Panc1 (cell line): ENCODE measurements around the gene SMPX. TPM values are rescaled to one million over a fixed set of nuclear protein-coding genes. Genes with fewer than 3 reads are reported as not detected.
A peak's percentile ranks its signal among the peaks of the same experiment; 100 is the strongest.

ENCODE experiments used
- ATAC-seq: fragments of 200-7000 bp; cut with Tn5 transposase; 2 replicates; pipeline ENCODE4 v1.9.1; 2020; ENCODE audit warnings: mild to moderate bottlenecking, moderate library complexity
- Bru-seq: library from RNA; stranded (reverse); fragments of 400-500 nt; gene quantifications from one replicate; lab custom pipeline; 2021; lab: Mats Ljungman, UMichigan
- BruChase-seq, 2 experiments: library from RNA; stranded (reverse); fragments of 400-500 nt; gene quantifications; one replicate each; lab custom pipeline; 2021; lab: Mats Ljungman, UMichigan
- BruUV-seq: library from RNA; stranded (reverse); fragments of 400-500 nt; replicated peaks from 2 replicates; lab custom pipeline; 2021; lab: Mats Ljungman, UMichigan
- CTCF ChIA-PET: fragments of 300-600 bp; sonication (Branson Sonifier 250); formaldehyde crosslinking; loops from one replicate; lab custom pipeline; 2022; ENCODE audit warnings: antibody characterized with exemption; lab: Charles Lee
- POLR2A ChIA-PET: fragments of 300-600 bp; sonication (Branson Sonifier 250); formaldehyde crosslinking; loops from one replicate; lab custom pipeline; 2022; ENCODE audit warnings: antibody characterized with exemption; lab: Charles Lee
- DNase-seq: peaks from one replicate; pipeline ENCODE4 v3.0.0-alpha.2; 2010; ENCODE audit warnings: low read depth, low spot score
- H3K27ac ChIP-seq: 2 replicates; pipeline ENCODE4 v1.5.1; 2011; ENCODE audit warnings: mild to moderate bottlenecking, low read length, inconsistent platforms
- H3K27me3 ChIP-seq: fragments of 200-500 bp; sonication (Bioruptor generic); 2 replicates; pipeline ENCODE4 v1.6.0; 2014; ENCODE audit warnings: low read length, inconsistent platforms; ENCODE audit not compliant: control insufficient read depth, insufficient read depth
- H3K36me3 ChIP-seq: fragments of 200-500 bp; sonication (Bioruptor generic); 2 replicates; pipeline ENCODE4 v1.5.1; 2014; ENCODE audit warnings: inconsistent platforms, mild to moderate bottlenecking, low read length, moderate library complexity; ENCODE audit not compliant: control insufficient read depth, insufficient read depth
- H3K4me1 ChIP-seq: 2 replicates; pipeline ENCODE4 v1.5.1; 2011; ENCODE audit warnings: inconsistent platforms, mild to moderate bottlenecking, low read length, moderate library complexity; ENCODE audit not compliant: control insufficient read depth, insufficient read depth
- H3K4me3 ChIP-seq, 2 experiments: 2 replicates each; pipeline ENCODE4 v1.5.1; 2011 to 2012; ENCODE audit warnings: low read depth in 2 of 2, low read length in 2 of 2, mild to moderate bottlenecking in 2 of 2, inconsistent platforms in 1 of 2, moderate library complexity in 1 of 2
- H3K9me3 ChIP-seq: fragments of 200-500 bp; sonication (Bioruptor generic); 2 replicates; pipeline ENCODE4 v1.5.1; 2014; ENCODE audit warnings: low read depth, mild to moderate bottlenecking, inconsistent platforms, low read length, moderate library complexity; ENCODE audit not compliant: control insufficient read depth, insufficient read depth
- CTCF ChIP-seq: fragments of 450-650 bp; IDR thresholded peaks from 2 replicates; pipeline ENCODE4 v1.5.1; 2017; ENCODE audit warnings: mild to moderate bottlenecking
- POLR2AphosphoS5 ChIP-seq: IDR thresholded peaks from 2 replicates; pipeline ENCODE4 v1.6.1; 2012; ENCODE audit warnings: mild to moderate bottlenecking, low read depth, low read length, moderate library complexity
- SIN3A ChIP-seq: IDR thresholded peaks from 2 replicates; pipeline ENCODE4 v1.6.1; 2012; ENCODE audit warnings: low read depth, mild to moderate bottlenecking, low read length, moderate library complexity, borderline replicate concordance; ENCODE audit not compliant: insufficient read depth
- TCF7L2 ChIP-seq: IDR thresholded peaks from 2 replicates; pipeline ENCODE4 v1.6.1; 2011; ENCODE audit warnings: mild to moderate bottlenecking, low read depth, low read length, inconsistent platforms
- in situ Hi-C: cut with HindIII; loops from 2 replicates; pipeline ENCODE4 v1.10.0; 2016; ENCODE audit warnings: low sequenced_read_pairs, low pct_unique_long_range_greater_than_20kb
- intact Hi-C: fragments of 100-400 bp; cut with micrococcal nuclease; formaldehyde crosslinking; loops from one replicate; pipeline ENCODE4 v1.10.0; 2022; ENCODE audit not compliant: unreplicated experiment
- long read RNA-seq: library from polyadenylated mRNA; unstranded; transcript quantifications from one replicate; pipeline ENCODE4 v2.0.0, GENCODE V29; 2021; ENCODE audit not compliant: unreplicated experiment
- polyA plus RNA-seq: library from polyadenylated mRNA; unstranded; fragments of >200 nt; gene quantifications from one replicate; pipeline ENCODE4 v1.2.1, GENCODE V29; 2012; ENCODE audit warnings: missing spikeins; ENCODE audit not compliant: insufficient read length
- total RNA-seq: library from RNA; stranded (reverse); gene quantifications from one replicate; pipeline ENCODE4 v1.2.1, GENCODE V29; 2021; ENCODE audit not compliant: unreplicated experiment
- TF ChIP-seq, protein P1 (sequence below), 2 experiments: IDR thresholded peaks; 2 replicates each; pipeline ENCODE4 v1.6.1; 2011 to 2012; ENCODE audit warnings: low read depth in 2 of 2, control low read depth in 1 of 2, low read length in 1 of 2, mild to moderate bottlenecking in 1 of 2, moderate library complexity in 1 of 2; ENCODE audit not compliant: insufficient read depth in 1 of 2

The SMPX gene
- total RNA-seq, result not detected
- not detected for polyA plus RNA-seq
- Bru-seq, nascent RNA, result percentile 4 among the genes with signal in this experiment
- not detected for BruChase-seq, experiment 1, labeled RNA remaining after a 2-hour chase
- percentile 6 among the genes with signal in this experiment for BruChase-seq, experiment 2, labeled RNA remaining after a 6-hour chase
- long read RNA-seq, result 0 reads

GRCh38 chrX:21757960-21758359 is at the start of gene SMPX:
TSS of gene SMPX (minus strand) at chrX:21758116. CDS start at chrX:21754290, 3,826 bp downstream.
- ChIA-PET POLR2A (no interaction called here), CTCF (no interaction called here)
- H3K4me3 ChIP-seq, result no peak within 1 kb of the TSS

GRCh38 chrX:21806691-21807090 is 48.8 kb upstream of the SMPX start:
- no peaks in the 10 kb centered on the region for H3K9me3 ChIP-seq
- no peak for TF ChIP-seq POLR2AphosphoS5
- TF ChIP-seq, protein P1, sequence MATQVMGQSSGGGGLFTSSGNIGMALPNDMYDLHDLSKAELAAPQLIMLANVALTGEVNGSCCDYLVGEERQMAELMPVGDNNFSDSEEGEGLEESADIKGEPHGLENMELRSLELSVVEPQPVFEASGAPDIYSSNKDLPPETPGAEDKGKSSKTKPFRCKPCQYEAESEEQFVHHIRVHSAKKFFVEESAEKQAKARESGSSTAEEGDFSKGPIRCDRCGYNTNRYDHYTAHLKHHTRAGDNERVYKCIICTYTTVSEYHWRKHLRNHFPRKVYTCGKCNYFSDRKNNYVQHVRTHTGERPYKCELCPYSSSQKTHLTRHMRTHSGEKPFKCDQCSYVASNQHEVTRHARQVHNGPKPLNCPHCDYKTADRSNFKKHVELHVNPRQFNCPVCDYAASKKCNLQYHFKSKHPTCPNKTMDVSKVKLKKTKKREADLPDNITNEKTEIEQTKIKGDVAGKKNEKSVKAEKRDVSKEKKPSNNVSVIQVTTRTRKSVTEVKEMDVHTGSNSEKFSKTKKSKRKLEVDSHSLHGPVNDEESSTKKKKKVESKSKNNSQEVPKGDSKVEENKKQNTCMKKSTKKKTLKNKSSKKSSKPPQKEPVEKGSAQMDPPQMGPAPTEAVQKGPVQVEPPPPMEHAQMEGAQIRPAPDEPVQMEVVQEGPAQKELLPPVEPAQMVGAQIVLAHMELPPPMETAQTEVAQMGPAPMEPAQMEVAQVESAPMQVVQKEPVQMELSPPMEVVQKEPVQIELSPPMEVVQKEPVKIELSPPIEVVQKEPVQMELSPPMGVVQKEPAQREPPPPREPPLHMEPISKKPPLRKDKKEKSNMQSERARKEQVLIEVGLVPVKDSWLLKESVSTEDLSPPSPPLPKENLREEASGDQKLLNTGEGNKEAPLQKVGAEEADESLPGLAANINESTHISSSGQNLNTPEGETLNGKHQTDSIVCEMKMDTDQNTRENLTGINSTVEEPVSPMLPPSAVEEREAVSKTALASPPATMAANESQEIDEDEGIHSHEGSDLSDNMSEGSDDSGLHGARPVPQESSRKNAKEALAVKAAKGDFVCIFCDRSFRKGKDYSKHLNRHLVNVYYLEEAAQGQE (IDR thresholded peaks at IDR 0.05; ENCODE audit: insufficient read depth in 1 of 2, low read depth in 2 of 2, low read length in 1 of 2), result no peak
- TF ChIP-seq SIN3A, result no peak
- no peak for TF ChIP-seq CTCF
- TF ChIP-seq TCF7L2, result no peak
- no peaks in the 10 kb centered on the region for H3K4me1 ChIP-seq
- no peak overlapping the region for H3K27ac ChIP-seq
- in situ Hi-C loops, result no loop called here
- CTCF ChIA-PET, result no interaction called here
- H3K4me3 ChIP-seq, result no peak overlapping the region
- DNase-seq (no peak), ATAC-seq (no peak)
- intact Hi-C loops, result no loop called here
- POLR2A ChIA-PET, result no interaction called here
- no TSS peak for BruUV-seq
- H3K36me3 ChIP-seq, result no peaks in the 10 kb centered on the region
- no peaks in the 10 kb centered on the region for H3K27me3 ChIP-seq

More at GRCh38 chrX:21757960-21758359, at the start of gene SMPX:
- no peaks in the 10 kb centered on the region for H3K27me3 ChIP-seq
- no peaks in the 10 kb centered on the region for H3K36me3 ChIP-seq
- H3K4me1 ChIP-seq, result no peaks in the 10 kb centered on the region
- in situ Hi-C loops, result no loop called here
- H3K9me3 ChIP-seq, result no peaks in the 10 kb centered on the region
- BruUV-seq, result no TSS peak
- TF ChIP-seq SIN3A, result no peak
- TF ChIP-seq CTCF, result no peak
- TF ChIP-seq TCF7L2, result no peak
- TF ChIP-seq POLR2AphosphoS5, result no peak
- TF ChIP-seq, protein P1 (IDR thresholded peaks at IDR 0.05; ENCODE audit: insufficient read depth in 1 of 2, low read depth in 2 of 2, low read length in 1 of 2), result no peak
- H3K27ac ChIP-seq, result no peak within 1 kb of the TSS
- DNase-seq (no peak), ATAC-seq (no peak)
- intact Hi-C loops, result no loop called here
